ENCODE results near the gene DHRSX.

DNA sequence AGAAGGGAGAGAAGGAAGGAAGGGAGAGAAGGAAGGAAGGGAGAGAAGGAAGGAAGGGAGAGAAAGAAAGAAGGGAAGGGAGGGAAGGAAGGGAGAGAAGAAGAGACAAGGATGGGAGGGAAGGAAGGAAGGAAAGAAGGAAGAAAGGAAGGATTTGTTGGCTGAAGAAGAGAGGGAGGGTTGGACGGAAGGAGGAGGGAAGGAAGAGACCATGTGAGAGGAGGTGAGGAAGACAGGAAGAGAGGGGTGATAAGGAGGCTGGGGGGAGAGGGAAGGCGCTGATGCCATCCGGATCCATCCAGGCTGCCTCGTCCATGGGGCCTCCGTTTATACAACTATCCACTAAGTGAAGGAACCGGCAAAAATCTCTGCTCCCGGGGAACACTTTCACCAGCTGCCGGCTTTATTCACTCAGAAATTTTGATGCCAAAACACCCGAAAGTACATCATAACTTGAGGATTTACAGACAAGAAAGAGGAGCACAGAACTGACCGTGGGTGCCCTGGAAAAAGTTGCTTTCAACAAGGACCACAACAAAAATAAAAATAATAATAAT lies 14.9 kb downstream of the DHRSX start:
- TF ChIP-seq CTCF (IDR thresholded peaks at IDR 0.05) = no peak
- TF ChIP-seq POLR2A (IDR thresholded peaks at IDR 0.05) = no peak
